Endothelial cell of umbilical vein (primary cell): ENCODE measurements around the gene EXD3. TPM values are rescaled to one million over a fixed set of nuclear protein-coding genes. Genes with fewer than 3 reads are reported as not detected.

Source experiments
- BruUV-seq: library from RNA; stranded (reverse); fragments of 400-500 nt; replicated peaks from 2 replicates; lab custom pipeline; 2021; lab: Mats Ljungman, UMichigan
- CTCF ChIA-PET: fragments of 300-600, 350-600 bp; sonication (Branson Sonifier 250); formaldehyde crosslinking; loops from one replicate; lab custom pipeline; 2021; ENCODE audit warnings: antibody characterized with exemption, inconsistent platforms; lab: Charles Lee
- POLR2A ChIA-PET: fragments of 300-600, 350-600 bp; sonication (Branson Sonifier 250); formaldehyde crosslinking; loops from one replicate; lab custom pipeline; 2021; ENCODE audit warnings: antibody characterized with exemption, inconsistent platforms; lab: Charles Lee
- DNase-seq: peaks from one replicate; pipeline ENCODE4 v3.0.0-alpha.2; 2011; ENCODE audit warnings: low read depth, low spot score
- FAIRE-seq: peaks from 2 replicates; lab custom pipeline; 2011; peaks lifted over from hg19 to GRCh38; lab: Jason Lieb, UNC
- H2AFZ ChIP-seq: 2 replicates; pipeline ENCODE4 v1.6.0; 2012; ENCODE audit warnings: low read depth, low read length, control low read depth, inconsistent platforms
- H3K27ac ChIP-seq: 2 replicates; pipeline ENCODE4 v1.5.1; 2011; ENCODE audit warnings: low read depth, mild to moderate bottlenecking, control low read depth, low read length, moderate library complexity; ENCODE audit not compliant: insufficient read depth
- H3K27me3 ChIP-seq, 2 experiments: 2 replicates each; pipeline versions ENCODE4 v1.6.0 to v1.6.1; 2011; ENCODE audit warnings: low read length in 2 of 2, mixed read lengths in 1 of 2; ENCODE audit not compliant: control insufficient read depth in 2 of 2, insufficient read depth in 2 of 2
- H3K36me3 ChIP-seq, 2 experiments: 2 replicates in 1 of 2; 3 replicates in 1 of 2; pipeline ENCODE4 v1.5.1; 2011; ENCODE audit warnings: low read length in 2 of 2, mild to moderate bottlenecking in 1 of 2, moderate library complexity in 1 of 2; ENCODE audit not compliant: control insufficient read depth in 2 of 2, insufficient read depth in 2 of 2; ENCODE audit errors: extremely low read depth in 1 of 2
- H3K4me1 ChIP-seq: 3 replicates; pipeline ENCODE4 v1.5.1; 2011; ENCODE audit warnings: mild to moderate bottlenecking, low read length; ENCODE audit not compliant: control insufficient read depth, insufficient read depth; ENCODE audit errors: extremely low read depth
- H3K4me2 ChIP-seq: 2 replicates; pipeline ENCODE4 v1.6.1; 2011; ENCODE audit warnings: low read length, control low read depth, mixed read lengths; ENCODE audit not compliant: insufficient read depth
- H3K4me3 ChIP-seq, 3 experiments: fragments of 200-600 bp in 1 of 3; sonication (generic), shearing (Covaris generic) in 1 of 3; replicated peaks in 1 of 3; 2 replicates each; pipeline ENCODE4 v1.5.1; 2011 to 2016; ENCODE audit warnings: control low read depth in 3 of 3, low read length in 3 of 3, mild to moderate bottlenecking in 2 of 3, inconsistent platforms in 1 of 3, low read depth in 1 of 3, moderate library complexity in 1 of 3; ENCODE audit not compliant: insufficient read depth in 1 of 3
- H3K79me2 ChIP-seq: 2 replicates; pipeline ENCODE4 v1.6.0; 2012; ENCODE audit warnings: low read length, inconsistent platforms; ENCODE audit not compliant: control insufficient read depth, insufficient read depth
- H3K9ac ChIP-seq: replicated peaks from 2 replicates; pipeline ENCODE3; 2011; ENCODE audit warnings: low read length, control low read depth; ENCODE audit not compliant: insufficient read depth; ENCODE audit errors: extremely low read depth
- H3K9me1 ChIP-seq: replicated peaks from 3 replicates; pipeline ENCODE4 v1.6.0; 2011; ENCODE audit warnings: mild to moderate bottlenecking, low read length; ENCODE audit not compliant: control insufficient read depth, insufficient read depth; ENCODE audit errors: extremely low read depth
- H3K9me3 ChIP-seq: replicated peaks from 2 replicates; pipeline ENCODE4 v1.5.1; 2012; ENCODE audit warnings: low read length, inconsistent platforms; ENCODE audit not compliant: control insufficient read depth, insufficient read depth
- H4K20me1 ChIP-seq: replicated peaks from 2 replicates; pipeline ENCODE3; 2011; ENCODE audit warnings: mild to moderate bottlenecking, low read length; ENCODE audit not compliant: control insufficient read depth, insufficient read depth; ENCODE audit errors: extremely low read depth
- EZH2 ChIP-seq: IDR thresholded peaks from 2 replicates; pipeline ENCODE4 v1.6.1; 2012; ENCODE audit warnings: borderline replicate concordance, low read depth, mild to moderate bottlenecking, moderate library complexity, low read length, inconsistent platforms; ENCODE audit not compliant: severe bottlenecking
- FOS ChIP-seq: IDR thresholded peaks from 2 replicates; pipeline ENCODE4 v1.6.1; 2011; ENCODE audit warnings: mild to moderate bottlenecking, low read length, moderate library complexity, borderline replicate concordance; ENCODE audit not compliant: insufficient read depth
- GATA2 ChIP-seq: IDR thresholded peaks from 2 replicates; pipeline ENCODE4 v1.7.0; 2011; ENCODE audit warnings: low read depth, mild to moderate bottlenecking, moderate library complexity, mixed read lengths, low read length; ENCODE audit not compliant: insufficient read length, insufficient read depth
- JUN ChIP-seq: IDR thresholded peaks from 2 replicates; pipeline ENCODE4 v1.6.1; 2011; ENCODE audit warnings: borderline replicate concordance, low read depth; ENCODE audit not compliant: insufficient read length, insufficient read depth
- MYC ChIP-seq: IDR thresholded peaks from one replicate; pipeline ENCODE4 v1.6.1; 2011; ENCODE audit warnings: mild to moderate bottlenecking, low read depth, low read length
- POLR2A ChIP-seq: IDR thresholded peaks from 2 replicates; pipeline ENCODE4 v1.6.1; 2012; ENCODE audit warnings: low read depth, mild to moderate bottlenecking, control low read depth, low read length
- POLR2AphosphoS5 ChIP-seq: IDR thresholded peaks from 2 replicates; pipeline ENCODE4 v1.6.1; 2012; ENCODE audit warnings: low read depth, mild to moderate bottlenecking, control low read depth, low read length, moderate library complexity; ENCODE audit not compliant: insufficient read depth
- dilution Hi-C: fragments of 300-500 bp; cut with MboI; formaldehyde crosslinking; loops from one replicate; pipeline ENCODE4 v1.15.0; 2019; ENCODE audit warnings: low sequenced_read_pairs; ENCODE audit not compliant: extremely low pct_ligation_motif_present
- intact Hi-C: fragments of 100-400 bp; cut with micrococcal nuclease; formaldehyde crosslinking; loops from one replicate; pipeline ENCODE4 v1.10.0; 2022
- polyA plus RNA-seq, 4 experiments: library from polyadenylated mRNA; depleted of rRNA in 3 of 4; stranded (reverse) in 3 of 4; unstranded in 1 of 4; fragments of >200 nt; gene quantifications; 2 replicates each; pipeline versions ENCODE4 v1.2.1 to v1.2.3, GENCODE V29; 2011 to 2012; ENCODE audit warnings: missing spikeins in 1 of 4
- total RNA-seq: library from RNA; stranded (reverse); gene quantifications from 2 replicates; pipeline ENCODE4 v1.2.3, GENCODE V29; 2021
- TF ChIP-seq, protein P1 (sequence below), 2 donors: IDR thresholded peaks; 1 replicate in 1 of 2; 2 replicates in 1 of 2; pipeline ENCODE4 v1.5.1; 2011; ENCODE audit warnings: low read length in 2 of 2, mild to moderate bottlenecking in 2 of 2, moderate library complexity in 2 of 2, control low read depth in 1 of 2, inconsistent platforms in 1 of 2, low read depth in 1 of 2; ENCODE audit not compliant: insufficient read depth in 1 of 2; ENCODE audit errors: extremely low read depth in 1 of 2
- TF ChIP-seq, protein P2 (sequence below): IDR thresholded peaks from 2 replicates; pipeline ENCODE4 v1.6.1; 2011; ENCODE audit not compliant: insufficient read depth, insufficient read length

EXD3 gene
- total and polyA plus RNA-seq, 2 donors (not counting 3 experiments of a cell fraction or from before 2014, with no cell fraction given): 17.7 to 30.3 TPM

DNA sequence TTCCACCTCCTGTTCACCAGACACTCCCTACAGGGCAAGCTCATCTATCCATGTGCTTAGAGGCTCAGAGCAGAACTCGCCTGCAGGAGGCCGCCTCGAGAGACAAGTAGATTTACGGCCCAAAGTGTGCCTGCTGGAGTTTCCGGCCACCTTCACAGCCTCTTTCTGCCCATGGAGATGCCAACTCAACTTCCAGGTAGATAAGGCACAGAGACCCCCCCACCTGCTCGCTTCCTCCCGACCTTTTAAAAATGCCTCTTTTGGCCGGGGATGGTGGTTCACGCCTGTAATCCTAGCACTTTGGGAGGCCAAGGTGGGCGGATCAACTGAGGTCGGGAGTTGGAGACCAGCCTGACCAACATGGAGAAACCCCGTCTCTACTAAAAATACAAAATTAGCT lies 46.6 kb downstream of the EXD3 start:
- Histone ChIP-seq H4K20me1 (no peaks in the 10 kb centered on the region), H3K27ac (no peak overlapping the region), H3K9me1 (no peaks in the 10 kb centered on the region), H3K27me3 (no peaks in the 10 kb centered on the region), H3K9ac (no peak overlapping the region), H3K4me3 (no peak overlapping the region), H3K36me3 (no peaks in the 10 kb centered on the region), H2AFZ (no peak overlapping the region), H3K9me3 (no peaks in the 10 kb centered on the region), H3K4me1 (no peaks in the 10 kb centered on the region), H3K79me2 (no peaks in the 10 kb centered on the region), H3K4me2 (no peak overlapping the region)
- dilution Hi-C loops (no loop called here), intact Hi-C loops (no loop called here)
- no TSS peak for BruUV-seq
- TF ChIP-seq, protein P1, sequence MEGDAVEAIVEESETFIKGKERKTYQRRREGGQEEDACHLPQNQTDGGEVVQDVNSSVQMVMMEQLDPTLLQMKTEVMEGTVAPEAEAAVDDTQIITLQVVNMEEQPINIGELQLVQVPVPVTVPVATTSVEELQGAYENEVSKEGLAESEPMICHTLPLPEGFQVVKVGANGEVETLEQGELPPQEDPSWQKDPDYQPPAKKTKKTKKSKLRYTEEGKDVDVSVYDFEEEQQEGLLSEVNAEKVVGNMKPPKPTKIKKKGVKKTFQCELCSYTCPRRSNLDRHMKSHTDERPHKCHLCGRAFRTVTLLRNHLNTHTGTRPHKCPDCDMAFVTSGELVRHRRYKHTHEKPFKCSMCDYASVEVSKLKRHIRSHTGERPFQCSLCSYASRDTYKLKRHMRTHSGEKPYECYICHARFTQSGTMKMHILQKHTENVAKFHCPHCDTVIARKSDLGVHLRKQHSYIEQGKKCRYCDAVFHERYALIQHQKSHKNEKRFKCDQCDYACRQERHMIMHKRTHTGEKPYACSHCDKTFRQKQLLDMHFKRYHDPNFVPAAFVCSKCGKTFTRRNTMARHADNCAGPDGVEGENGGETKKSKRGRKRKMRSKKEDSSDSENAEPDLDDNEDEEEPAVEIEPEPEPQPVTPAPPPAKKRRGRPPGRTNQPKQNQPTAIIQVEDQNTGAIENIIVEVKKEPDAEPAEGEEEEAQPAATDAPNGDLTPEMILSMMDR (IDR thresholded peaks at IDR 0.05; ENCODE audit: extremely low read depth in 1 of 2, insufficient read depth in 1 of 2, low read depth in 1 of 2, low read length in 2 of 2): no peak
- no peak for TF ChIP-seq FOS
- TF ChIP-seq POLR2A: no peak
- TF ChIP-seq MYC: no peak
- TF ChIP-seq, protein P2, sequence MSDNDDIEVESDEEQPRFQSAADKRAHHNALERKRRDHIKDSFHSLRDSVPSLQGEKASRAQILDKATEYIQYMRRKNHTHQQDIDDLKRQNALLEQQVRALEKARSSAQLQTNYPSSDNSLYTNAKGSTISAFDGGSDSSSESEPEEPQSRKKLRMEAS: no peak
- TF ChIP-seq GATA2: no peak
- TF ChIP-seq EZH2: no peak
- no peak for TF ChIP-seq JUN
- TF ChIP-seq POLR2AphosphoS5: no peak
- ChIA-PET POLR2A (no interaction called here), CTCF (no interaction called here)
- no peak for FAIRE-seq
- no peak for DNase-seq
